B cell (primary cell): ENCODE data around the gene PTPN4.

Experiments
- CTCF ChIP-seq: fragments of 200-600 bp; IDR thresholded peaks from one replicate; pipeline ENCODE4 v1.8.0; 2022; ENCODE audit warnings: antibody characterized with exemption, mild to moderate bottlenecking
- EZH2 ChIP-seq: IDR thresholded peaks from 2 replicates; pipeline ENCODE4 v1.6.1; 2012; ENCODE audit warnings: borderline replicate concordance, low read depth, mild to moderate bottlenecking, moderate library complexity, low read length; ENCODE audit not compliant: insufficient read depth, poor library complexity, severe bottlenecking

GRCh38 chr2:119852214-119852613 lies 92.5 kb downstream of the PTPN4 start:
- no peak for TF ChIP-seq CTCF
- TF ChIP-seq EZH2 = no peak
